Thyroid gland (tissue), 4 donors: ENCODE data around the gene PPP1R36.

Experiments used
- POLR2A ChIP-seq, 2 donors: fragments of 450-650 bp; IDR thresholded peaks; one replicate each; pipeline ENCODE4 v1.6.1; 2017; ENCODE audit warnings: antibody characterized with exemption in 2 of 2, mild to moderate bottlenecking in 2 of 2, moderate library complexity in 1 of 2
- TF ChIP-seq, protein P1 (sequence below), 6 experiments: fragments of 200-600 bp in 3 of 6; fragments of 450-650 bp in 3 of 6; sonication (generic) in 3 of 6; IDR thresholded peaks; one replicate each; pipeline ENCODE4 v1.5.1; 2016 to 2019; ENCODE audit warnings: antibody characterized with exemption in 6 of 6, mild to moderate bottlenecking in 2 of 6, inconsistent platforms in 1 of 6, moderate library complexity in 1 of 6

DNA sequence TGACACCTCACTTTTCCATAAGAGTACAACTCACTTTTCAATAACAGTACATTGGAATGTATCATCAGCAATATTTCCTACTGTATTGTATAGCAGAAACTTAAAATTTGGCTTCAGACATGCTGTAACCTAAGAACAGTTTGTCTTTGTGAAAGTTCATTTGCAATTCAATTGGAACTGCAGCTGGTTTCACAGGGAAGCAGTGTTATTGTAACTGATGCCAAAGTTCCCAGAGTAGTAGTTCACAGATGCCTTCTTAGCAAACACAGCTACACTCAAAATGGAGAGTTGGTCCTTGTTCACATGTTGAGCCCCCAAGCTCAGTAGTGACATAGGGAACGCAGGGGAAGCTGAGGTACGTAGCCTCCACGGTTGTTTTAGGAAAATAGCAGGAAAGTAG is 23.3 kb downstream of the PPP1R36 start:
- TF ChIP-seq POLR2A (IDR thresholded peaks at IDR 0.05): no peak
- TF ChIP-seq, protein P1, sequence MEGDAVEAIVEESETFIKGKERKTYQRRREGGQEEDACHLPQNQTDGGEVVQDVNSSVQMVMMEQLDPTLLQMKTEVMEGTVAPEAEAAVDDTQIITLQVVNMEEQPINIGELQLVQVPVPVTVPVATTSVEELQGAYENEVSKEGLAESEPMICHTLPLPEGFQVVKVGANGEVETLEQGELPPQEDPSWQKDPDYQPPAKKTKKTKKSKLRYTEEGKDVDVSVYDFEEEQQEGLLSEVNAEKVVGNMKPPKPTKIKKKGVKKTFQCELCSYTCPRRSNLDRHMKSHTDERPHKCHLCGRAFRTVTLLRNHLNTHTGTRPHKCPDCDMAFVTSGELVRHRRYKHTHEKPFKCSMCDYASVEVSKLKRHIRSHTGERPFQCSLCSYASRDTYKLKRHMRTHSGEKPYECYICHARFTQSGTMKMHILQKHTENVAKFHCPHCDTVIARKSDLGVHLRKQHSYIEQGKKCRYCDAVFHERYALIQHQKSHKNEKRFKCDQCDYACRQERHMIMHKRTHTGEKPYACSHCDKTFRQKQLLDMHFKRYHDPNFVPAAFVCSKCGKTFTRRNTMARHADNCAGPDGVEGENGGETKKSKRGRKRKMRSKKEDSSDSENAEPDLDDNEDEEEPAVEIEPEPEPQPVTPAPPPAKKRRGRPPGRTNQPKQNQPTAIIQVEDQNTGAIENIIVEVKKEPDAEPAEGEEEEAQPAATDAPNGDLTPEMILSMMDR (IDR thresholded peaks at IDR 0.05): no peak
